ENCODE data around the gene MOCS2.

MOCS2 gene

GRCh38 chr5:53092242-53092641 lies 17.3 kb downstream of the MOCS2 start:
- DNase-seq = no peak

GRCh38 chr5:53091289-53091688 lies 18.3 kb downstream of the MOCS2 start:
- DNase-seq = no peak

- no peak for DNase-seq
Observed at GRCh38 chr5:53090229-53090628, 19.3 kb downstream of the MOCS2 start.

GRCh38 chr5:53089481-53089991 lies 20.0 kb downstream of the MOCS2 start:
- no peak for DNase-seq

GRCh38 chr5:53087621-53088121 lies 21.9 kb downstream of the MOCS2 start:
- DNase-seq = no peak

- DNase-seq = no peak
Observed at GRCh38 chr5:53087171-53087570, 22.4 kb downstream of the MOCS2 start.

GRCh38 chr5:53084546-53085255 lies 24.9 kb downstream of the MOCS2 start:
- no peak for DNase-seq

GRCh38 chr5:53083927-53084326 lies 25.6 kb downstream of the MOCS2 start:
- DNase-seq = no peak

GRCh38 chr5:53080271-53080670 lies 29.3 kb downstream of the MOCS2 start:
- no peak for DNase-seq

GRCh38 chr5:53076014-53076583 lies 33.5 kb downstream of the MOCS2 start:
- no peak for DNase-seq

GRCh38 chr5:53073348-53073747 lies 36.2 kb downstream of the MOCS2 start:
- DNase-seq = no peak

- DNase-seq = no peak
Observed at GRCh38 chr5:53071738-53072137, 37.8 kb downstream of the MOCS2 start.

GRCh38 chr5:53071298-53071697 lies 38.3 kb downstream of the MOCS2 start:
- no peak for DNase-seq

- DNase-seq = no peak
Observed at GRCh38 chr5:53069626-53070025, 39.9 kb downstream of the MOCS2 start.

- DNase-seq = no peak
Observed at GRCh38 chr5:53068291-53068836, 41.2 kb downstream of the MOCS2 start.

GRCh38 chr5:53067641-53068040 lies 41.9 kb downstream of the MOCS2 start:
- no peak for DNase-seq

- DNase-seq = no peak
Observed at GRCh38 chr5:53066088-53066487, 43.5 kb downstream of the MOCS2 start.

- DNase-seq = no peak
Observed at GRCh38 chr5:53063791-53064190, 45.8 kb downstream of the MOCS2 start.

- DNase-seq = no peak
Observed at GRCh38 chr5:53063176-53063575, 46.4 kb downstream of the MOCS2 start.

- DNase-seq = no peak
Observed at GRCh38 chr5:53059281-53059680, 50.3 kb downstream of the MOCS2 start.

- DNase-seq = no peak
Observed at GRCh38 chr5:53055365-53055764, 54.2 kb downstream of the MOCS2 start.

- no peak for DNase-seq
Observed at GRCh38 chr5:53053364-53053763, 56.2 kb downstream of the MOCS2 start.

- DNase-seq = no peak
Observed at GRCh38 chr5:53052499-53052898, 57.1 kb downstream of the MOCS2 start.

- no peak for DNase-seq
Observed at GRCh38 chr5:53048248-53048647, 61.3 kb downstream of the MOCS2 start.
